ENCODE measurements around the gene ATP6V1B1.

- TF ChIP-seq CTCF (conservative IDR thresholded peaks at IDR 0.05; ENCODE audit: low read depth, low read length) = no peak
- TF ChIP-seq EZH2 (IDR thresholded peaks at IDR 0.05; ENCODE audit: borderline replicate concordance, low read depth, low read length, poor library complexity, severe bottlenecking) = no peak
Observed at GRCh38 chr2:70979626-70980025, 43.9 kb downstream of the ATP6V1B1 start.

All from A673 (cell line).